Nephron (organoid): ENCODE results near the gene RBL2.
A peak's percentile ranks its signal among the peaks of the same experiment; 100 is the strongest.
"Not testable (repeated sequence)": the region's sequence is repeated elsewhere in the genome, so short reads cannot be mapped to it uniquely, and the experiment has no call there.

Experiments used
- H3K27ac Mint-ChIP-seq, 3 experiments: 2 replicates each; pipeline ENCODE4 v1.8.0; 2020; ENCODE audit warnings: mixed read lengths in 3 of 3, mild to moderate bottlenecking in 2 of 3, moderate library complexity in 1 of 3
- H3K27me3 Mint-ChIP-seq: 2 replicates; pipeline ENCODE4 v1.8.0; 2021; ENCODE audit warnings: low read depth, mild to moderate bottlenecking, moderate library complexity, mixed read lengths
- H3K36me3 Mint-ChIP-seq: 2 replicates; pipeline ENCODE4 v1.8.0; 2020; ENCODE audit warnings: low read depth, mixed read lengths
- H3K4me1 Mint-ChIP-seq: 2 replicates; pipeline ENCODE4 v1.8.0; 2020; ENCODE audit warnings: mixed read lengths
- H3K4me3 Mint-ChIP-seq, 3 experiments: 2 replicates each; pipeline ENCODE4 v1.8.0; 2020; ENCODE audit warnings: mild to moderate bottlenecking in 3 of 3, mixed read lengths in 3 of 3, moderate library complexity in 2 of 3
- H3K9me3 Mint-ChIP-seq: 2 replicates; pipeline ENCODE4 v1.8.0; 2020; ENCODE audit warnings: mixed read lengths
- TF ChIP-seq, protein P1 (sequence below), 3 experiments: fragments of 200-600 bp; sonication (generic); IDR thresholded peaks; one replicate each; pipeline ENCODE4 v1.5.0; 2021; ENCODE audit warnings: antibody characterized with exemption in 3 of 3; ENCODE audit not compliant: unreplicated experiment in 3 of 3

The RBL2 gene

DNA sequence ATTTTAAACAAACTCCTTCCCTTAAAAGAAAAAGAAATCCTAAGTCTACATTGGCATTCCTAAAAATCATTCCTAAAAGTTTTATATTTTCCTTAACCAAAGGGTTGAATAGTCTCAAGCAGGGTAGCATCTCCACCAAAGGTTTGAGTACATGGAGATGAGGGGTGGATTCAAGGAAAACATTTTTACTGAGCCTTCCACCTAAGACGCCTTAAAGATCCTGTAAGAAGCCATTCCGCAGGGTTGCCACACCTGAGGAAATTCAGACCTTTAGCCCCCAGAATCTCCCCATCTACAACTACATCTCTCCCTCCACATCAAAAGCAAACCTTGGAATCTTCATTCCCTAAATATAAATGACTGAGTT lies 76.4 kb downstream of the RBL2 start:
- Mint-ChIP-seq H3K9me3 (peaks cover 6% of the 10 kb centered on the region), H3K4me1 (peaks cover 5% of the 10 kb centered on the region)
- TF ChIP-seq, protein P1, sequence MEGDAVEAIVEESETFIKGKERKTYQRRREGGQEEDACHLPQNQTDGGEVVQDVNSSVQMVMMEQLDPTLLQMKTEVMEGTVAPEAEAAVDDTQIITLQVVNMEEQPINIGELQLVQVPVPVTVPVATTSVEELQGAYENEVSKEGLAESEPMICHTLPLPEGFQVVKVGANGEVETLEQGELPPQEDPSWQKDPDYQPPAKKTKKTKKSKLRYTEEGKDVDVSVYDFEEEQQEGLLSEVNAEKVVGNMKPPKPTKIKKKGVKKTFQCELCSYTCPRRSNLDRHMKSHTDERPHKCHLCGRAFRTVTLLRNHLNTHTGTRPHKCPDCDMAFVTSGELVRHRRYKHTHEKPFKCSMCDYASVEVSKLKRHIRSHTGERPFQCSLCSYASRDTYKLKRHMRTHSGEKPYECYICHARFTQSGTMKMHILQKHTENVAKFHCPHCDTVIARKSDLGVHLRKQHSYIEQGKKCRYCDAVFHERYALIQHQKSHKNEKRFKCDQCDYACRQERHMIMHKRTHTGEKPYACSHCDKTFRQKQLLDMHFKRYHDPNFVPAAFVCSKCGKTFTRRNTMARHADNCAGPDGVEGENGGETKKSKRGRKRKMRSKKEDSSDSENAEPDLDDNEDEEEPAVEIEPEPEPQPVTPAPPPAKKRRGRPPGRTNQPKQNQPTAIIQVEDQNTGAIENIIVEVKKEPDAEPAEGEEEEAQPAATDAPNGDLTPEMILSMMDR (IDR thresholded peaks at IDR 0.05; ENCODE audit: unreplicated experiment in 3 of 3): peak in 1 of 3 experiments; percentile 32

DNA sequence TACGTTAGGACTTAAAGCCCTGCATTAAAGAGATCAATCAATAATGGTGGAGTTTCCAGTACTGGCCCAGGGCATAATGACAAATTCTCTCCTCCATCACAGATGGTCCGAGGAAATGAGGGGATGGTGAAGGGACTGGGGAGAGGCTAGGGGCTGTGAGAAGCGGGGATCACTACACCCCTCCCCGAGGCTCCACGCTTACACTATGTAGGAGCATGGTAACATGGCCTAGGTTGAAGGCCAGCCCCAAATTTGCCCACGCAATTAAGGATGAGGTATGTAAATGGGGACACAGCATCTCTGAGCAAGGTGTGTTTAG lies 76.8 kb downstream of the RBL2 start:
- H3K9me3 Mint-ChIP-seq: peaks cover 10% of the 10 kb centered on the region
- TF ChIP-seq, protein P1 (IDR thresholded peaks at IDR 0.05; ENCODE audit: unreplicated experiment in 3 of 3): no peak

More for the DNA sequence above, 76.4 kb downstream of the RBL2 start:
- Mint-ChIP-seq H3K4me3 (no peak overlapping the region), H3K27me3 (no peaks in the 10 kb centered on the region), H3K36me3 (no peaks in the 10 kb centered on the region), H3K27ac (peak overlapping the region in 1 of 3 experiments; percentile 38)

DNA sequence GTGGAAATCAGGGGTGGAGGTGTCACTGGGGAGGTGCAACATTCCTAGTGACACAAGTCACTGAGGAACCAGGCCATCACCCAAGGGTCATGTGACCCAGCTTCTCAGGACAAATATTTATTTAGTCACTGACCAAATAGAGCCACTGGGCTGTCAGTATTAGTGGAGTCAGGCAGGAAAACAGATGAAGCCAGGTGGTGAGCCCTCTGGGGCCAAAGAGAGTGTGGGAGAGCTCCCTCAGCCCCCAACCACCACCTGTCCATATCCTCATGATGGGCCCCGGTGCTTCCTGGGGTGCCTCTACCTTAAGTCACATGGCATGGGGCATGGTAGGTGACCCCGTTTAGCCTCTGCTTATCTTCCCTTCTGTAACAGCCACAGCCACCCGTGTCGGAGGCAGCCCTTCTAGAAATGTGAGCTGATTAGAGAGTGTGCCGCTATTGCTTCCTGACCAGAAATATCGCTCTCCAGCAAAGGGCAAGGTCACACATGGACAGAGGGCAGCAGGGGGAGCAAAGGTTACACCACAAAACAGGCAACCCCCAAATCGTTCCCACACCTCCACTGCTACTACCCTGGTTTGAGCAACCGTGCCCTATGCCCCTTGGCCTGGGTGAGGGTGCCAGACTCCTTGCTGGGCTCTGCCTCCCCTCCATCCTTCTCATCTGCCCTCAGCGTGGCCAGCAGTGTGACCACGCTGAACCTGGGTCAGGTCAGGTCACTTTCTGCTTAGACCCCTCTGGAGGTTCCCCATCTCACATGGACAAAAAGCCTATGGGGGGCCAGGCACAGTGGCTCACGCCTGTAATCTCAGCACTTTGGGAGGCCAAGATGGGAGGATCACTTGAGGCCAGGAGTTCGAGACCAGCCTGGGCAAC lies 77.4 kb downstream of the RBL2 start:
- no peak overlapping the region for H3K27ac Mint-ChIP-seq
- no peaks in the 10 kb centered on the region for H3K36me3 Mint-ChIP-seq
- no peak overlapping the region for H3K4me3 Mint-ChIP-seq
- H3K27me3 Mint-ChIP-seq: no peaks in the 10 kb centered on the region
- TF ChIP-seq, protein P1 (IDR thresholded peaks at IDR 0.05; ENCODE audit: unreplicated experiment in 3 of 3): no peak
- H3K9me3 Mint-ChIP-seq: peaks cover 12% of the 10 kb centered on the region
- H3K4me1 Mint-ChIP-seq: peaks cover 5% of the 10 kb centered on the region

More for the DNA sequence above, 76.8 kb downstream of the RBL2 start:
- no peak overlapping the region for H3K27ac Mint-ChIP-seq
- H3K4me1 Mint-ChIP-seq: peaks cover 5% of the 10 kb centered on the region
- H3K36me3 Mint-ChIP-seq: no peaks in the 10 kb centered on the region
- no peak overlapping the region for H3K4me3 Mint-ChIP-seq
- H3K27me3 Mint-ChIP-seq: no peaks in the 10 kb centered on the region

DNA sequence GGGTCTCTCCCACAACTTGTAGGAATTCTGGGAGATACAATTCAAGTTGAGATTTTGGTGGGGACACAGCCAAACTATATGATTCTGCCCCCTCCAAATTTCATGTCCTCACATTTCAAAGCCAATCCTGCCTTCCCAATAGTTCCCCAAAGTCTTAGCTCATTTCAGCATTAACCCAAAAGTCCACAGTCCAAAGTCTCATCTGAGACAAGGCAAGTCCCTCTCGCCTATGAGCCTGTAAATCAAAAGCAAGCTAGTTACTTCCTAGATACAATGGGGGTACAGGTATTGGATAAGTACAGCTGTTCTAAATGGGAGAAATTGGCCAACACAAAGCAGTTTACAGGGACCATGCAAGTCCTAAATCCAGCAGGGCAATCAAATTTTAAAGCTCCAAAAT lies 78.5 kb downstream of the RBL2 start:
- H3K27me3 Mint-ChIP-seq, H3K27ac Mint-ChIP-seq, H3K36me3 Mint-ChIP-seq, H3K4me1 Mint-ChIP-seq, H3K4me3 Mint-ChIP-seq: not testable (repeated sequence)
- H3K9me3 Mint-ChIP-seq: peaks cover 12% of the 10 kb centered on the region

DNA sequence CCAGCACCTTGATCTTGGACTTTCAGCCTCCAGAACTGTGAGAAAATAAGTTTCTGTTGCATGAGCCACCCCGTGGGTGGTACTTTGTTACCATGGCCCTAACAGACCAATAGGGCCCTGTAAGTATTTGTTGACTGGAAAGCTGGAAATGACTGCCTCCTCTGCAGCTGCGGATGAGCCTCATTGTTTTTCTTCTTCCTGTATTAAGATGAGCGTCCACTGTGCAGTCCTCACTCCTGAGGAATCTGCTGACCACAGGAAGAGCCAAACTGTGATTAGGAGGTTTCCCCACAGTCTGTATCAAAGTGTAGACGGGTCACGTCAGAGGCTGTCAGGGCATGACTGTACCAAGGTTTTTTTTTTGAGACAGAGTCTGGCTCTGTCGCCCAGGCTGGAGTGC lies 81.0 kb downstream of the RBL2 start:
- H3K27me3 Mint-ChIP-seq: peaks cover 4% of the 10 kb centered on the region
- H3K36me3 Mint-ChIP-seq: no peaks in the 10 kb centered on the region
- H3K27ac Mint-ChIP-seq: peak overlapping the region in 2 of 3 experiments; percentile 62 to 73
- H3K9me3 Mint-ChIP-seq: peaks cover 12% of the 10 kb centered on the region
- H3K4me3 Mint-ChIP-seq: no peak overlapping the region
- peaks cover 3% of the 10 kb centered on the region for H3K4me1 Mint-ChIP-seq
- TF ChIP-seq, protein P1 (IDR thresholded peaks at IDR 0.05; ENCODE audit: unreplicated experiment in 3 of 3): no peak

DNA sequence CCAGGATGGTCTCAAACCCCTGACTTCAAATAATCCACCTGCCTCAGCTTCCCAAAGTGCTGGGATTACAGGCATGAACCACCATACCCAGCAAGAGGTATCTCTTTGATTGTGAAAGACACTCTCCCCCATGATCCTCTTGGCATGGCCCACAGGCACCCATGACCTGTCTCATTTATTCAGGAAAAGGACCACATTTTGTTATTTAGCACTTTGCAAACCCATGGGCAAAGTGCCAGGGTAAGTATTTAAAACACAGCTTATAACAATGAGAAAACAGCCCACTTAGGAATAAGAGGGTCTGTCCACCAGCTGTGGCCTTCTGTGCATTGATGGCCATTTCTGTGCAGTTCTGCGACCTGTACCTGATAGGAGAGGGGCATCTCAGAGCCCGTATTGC lies 81.5 kb downstream of the RBL2 start:
- TF ChIP-seq, protein P1 (IDR thresholded peaks at IDR 0.05; ENCODE audit: unreplicated experiment in 3 of 3): no peak
- no peaks in the 10 kb centered on the region for H3K4me1 Mint-ChIP-seq
- no peak overlapping the region for H3K27ac Mint-ChIP-seq
- H3K4me3 Mint-ChIP-seq: no peak overlapping the region
- H3K9me3 Mint-ChIP-seq: peaks cover 12% of the 10 kb centered on the region
- no peaks in the 10 kb centered on the region for H3K36me3 Mint-ChIP-seq
- peaks cover 4% of the 10 kb centered on the region for H3K27me3 Mint-ChIP-seq
